GM23338 (cell line): ENCODE results near the gene DNASE1L1. TPM values are rescaled to one million over a fixed set of nuclear protein-coding genes. Genes with fewer than 3 reads are reported as not detected.

ENCODE experiments used
- ATAC-seq: fragments of 200-7000 bp; cut with Tn5 transposase; 3 replicates; pipeline ENCODE4 v1.9.1; 2020
- DNase-seq: peaks from one replicate; pipeline ENCODE4 v3.0.0-alpha.2; 2015; ENCODE audit warnings: low spot score
- H2AFZ ChIP-seq: fragments of 200-600 bp; sonication (generic); 2 replicates; pipeline ENCODE4 v1.8.0; 2016; ENCODE audit warnings: antibody characterized with exemption, mild to moderate bottlenecking, moderate library complexity
- H3F3A ChIP-seq: fragments of 200-600 bp; sonication (generic); replicated peaks from 2 replicates; pipeline ENCODE4 v1.8.0; 2017; ENCODE audit warnings: antibody characterized with exemption, mixed run types, low read depth
- H3K27ac ChIP-seq: fragments of 200-600 bp; sonication (generic); 2 replicates; pipeline ENCODE4 v1.6.1; 2016; ENCODE audit warnings: low read depth
- H3K27me3 ChIP-seq: fragments of 200-600 bp; sonication (generic); 2 replicates; pipeline ENCODE4 v1.8.0; 2016; ENCODE audit warnings: mild to moderate bottlenecking, mixed run types, moderate library complexity; ENCODE audit not compliant: insufficient read depth
- H3K36me3 ChIP-seq: fragments of 200-600 bp; sonication (generic); 2 replicates; pipeline ENCODE4 v1.8.0; 2016; ENCODE audit warnings: mild to moderate bottlenecking; ENCODE audit not compliant: insufficient read depth
- H3K4me1 ChIP-seq: fragments of 200-600 bp; sonication (generic); 2 replicates; pipeline ENCODE4 v1.8.0; 2016; ENCODE audit warnings: mild to moderate bottlenecking, moderate library complexity; ENCODE audit not compliant: insufficient read depth
- H3K4me2 ChIP-seq: fragments of 200-600 bp; sonication (generic); 2 replicates; pipeline ENCODE4 v1.7.1; 2017; ENCODE audit warnings: mixed run types
- H3K4me3 ChIP-seq: fragments of 200-600 bp; sonication (generic); 2 replicates; pipeline ENCODE4 v1.6.1; 2016; ENCODE audit warnings: mixed run types
- H3K79me2 ChIP-seq: fragments of 200-600 bp; sonication (generic); replicated peaks from 2 replicates; pipeline ENCODE4 v1.8.0; 2017; ENCODE audit warnings: mild to moderate bottlenecking; ENCODE audit not compliant: insufficient read depth
- H3K9me2 ChIP-seq: fragments of 200-600 bp; sonication (generic); 2 replicates; pipeline ENCODE4 v1.8.0; 2017; ENCODE audit not compliant: insufficient read depth
- H4K20me1 ChIP-seq: fragments of 200-600 bp; sonication (generic); replicated peaks from 2 replicates; pipeline ENCODE4 v1.8.0; 2017; ENCODE audit warnings: mild to moderate bottlenecking; ENCODE audit not compliant: insufficient read depth
- H3K27ac Mint-ChIP-seq: 2 replicates; pipeline ENCODE4 v1.8.0; 2020; ENCODE audit warnings: inconsistent platforms, mild to moderate bottlenecking, moderate library complexity, mixed read lengths
- H3K27me3 Mint-ChIP-seq: 3 replicates; pipeline ENCODE4 v1.8.0; 2022; ENCODE audit warnings: low read depth, mild to moderate bottlenecking, moderate library complexity, mixed read lengths, inconsistent platforms; ENCODE audit not compliant: insufficient read depth, poor library complexity
- H3K36me3 Mint-ChIP-seq: 3 replicates; pipeline ENCODE4 v1.8.0; 2021; ENCODE audit warnings: low read depth, mild to moderate bottlenecking, inconsistent platforms, moderate library complexity, mixed read lengths
- H3K4me1 Mint-ChIP-seq: 3 replicates; pipeline ENCODE4 v1.8.0; 2020; ENCODE audit warnings: mild to moderate bottlenecking, inconsistent platforms, mixed read lengths
- H3K4me3 Mint-ChIP-seq: 3 replicates; pipeline ENCODE4 v1.8.0; 2021; ENCODE audit warnings: moderate library complexity, mild to moderate bottlenecking, inconsistent platforms, mixed read lengths
- H3K9me3 Mint-ChIP-seq: 3 replicates; pipeline ENCODE4 v1.8.0; 2020; ENCODE audit warnings: moderate library complexity, mild to moderate bottlenecking, inconsistent platforms, mixed read lengths
- EZH2 ChIP-seq: fragments of 200-600 bp; sonication (generic); IDR thresholded peaks from one replicate; pipeline ENCODE4 v1.8.0; 2017; ENCODE audit warnings: antibody characterized with exemption, mild to moderate bottlenecking, low read depth; ENCODE audit not compliant: unreplicated experiment
- ZNF114 ChIP-seq: fragments of 250-450 bp; sonication (Bioruptor Pico); IDR thresholded peaks from 2 replicates; pipeline ENCODE4 v1.5.0; 2020; ENCODE audit warnings: mild to moderate bottlenecking, moderate library complexity
- polyA plus RNA-seq: library from polyadenylated mRNA; unstranded; fragments of >200 nt; fragmentation: Nextera tagmentation; extraction: Ambion mirVana; gene quantifications from 2 replicates; pipeline ENCODE4 v1.2.1, GENCODE V29; 2016
- total RNA-seq: library from RNA; depleted of rRNA; stranded (reverse); fragments of >200 nt; shearing (Covaris generic); gene quantifications from 2 replicates; pipeline ENCODE4 v1.2.3, GENCODE V29; 2014
- TF ChIP-seq, protein P1 (sequence below), 2 experiments: fragments of 200-600 bp in 1 of 2; sonication (generic) in 1 of 2; conservative IDR thresholded peaks; 2 replicates each; pipeline versions ENCODE4 v1.5.1 to v1.6.1; 2016 to 2017; ENCODE audit warnings: antibody characterized with exemption in 2 of 2, low read depth in 2 of 2, mild to moderate bottlenecking in 2 of 2, moderate library complexity in 1 of 2

DNASE1L1 gene
- total and polyA plus RNA-seq, 2 experiments from 2014 or later = 3.3 to 16.1 TPM

DNA sequence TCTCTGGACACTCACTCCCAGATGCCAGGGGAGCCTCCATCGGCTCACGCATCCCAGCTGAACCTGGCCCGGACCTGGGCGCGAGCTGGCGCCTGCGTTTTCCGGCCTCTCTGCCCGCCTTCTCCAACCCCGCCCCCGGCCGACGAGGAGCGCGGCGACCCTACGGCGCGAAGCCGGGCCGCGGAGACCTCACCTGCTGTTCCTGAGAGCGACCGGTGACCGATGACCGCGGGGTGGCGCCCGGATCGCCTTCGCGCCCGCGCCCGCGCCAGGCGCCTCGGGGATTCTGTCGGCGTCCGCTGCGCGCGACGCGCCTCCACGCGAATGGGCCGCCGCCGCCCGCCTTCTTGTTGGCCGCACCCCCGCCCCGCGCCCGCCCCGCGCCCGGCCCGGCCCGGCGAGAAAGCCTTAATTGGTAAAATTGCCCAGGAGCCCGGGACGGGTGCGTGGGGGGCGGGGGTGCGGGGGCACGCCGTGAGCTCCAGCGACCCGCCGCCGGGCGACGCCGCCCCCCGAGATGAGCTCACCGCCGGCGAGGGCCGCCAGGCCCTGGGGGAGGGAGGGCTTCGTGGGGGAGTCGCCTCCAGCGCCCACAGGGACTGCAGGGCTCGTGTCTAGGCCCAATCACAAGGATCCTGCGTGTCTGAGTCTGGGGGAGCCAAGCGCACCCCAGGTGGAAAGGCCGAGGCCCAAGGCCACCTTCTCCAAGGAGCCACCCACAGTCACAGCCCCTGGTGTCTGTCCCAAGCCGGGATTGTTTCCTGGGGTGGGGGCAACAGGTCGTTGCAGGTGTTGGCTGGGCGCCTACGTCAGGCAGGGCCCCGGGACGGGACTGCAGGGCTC lies 34.5 kb downstream of the DNASE1L1 start, which contains the start of gene FLNA:
TSS of gene FLNA (minus strand) at position 322 of the 843 bp plus-strand sequence. CDS start 3,389 bp downstream, outside the sequence.
- H3K9me3 Mint-ChIP-seq = peaks cover 5% of the 10 kb centered on the region; the same call in 2 of the 3 replicates
- Histone ChIP-seq H4K20me1 (no peaks in the 10 kb centered on the region), H3K36me3 (no peaks in the 10 kb centered on the region), H3K79me2 (peaks cover 17% of the 10 kb centered on the region), H2AFZ (no peak within 1 kb of the TSS), H3K4me3 (peak within 1 kb of the TSS; percentile 46), H3F3A (0 out of 2 replicates have a peak, but pooled peaks cover 3% of the 10 kb centered on the region), H3K27ac (no peak within 1 kb of the TSS), H3K9me2 (no peaks in the 10 kb centered on the region), H3K27me3 (no peaks in the 10 kb centered on the region), H3K4me2 (peak within 1 kb of the TSS; percentile 71), H3K4me1 (peaks cover 4% of the 10 kb centered on the region; the same call in 1 of the 2 replicates)
- no peak for ATAC-seq
- peaks cover 13% of the 10 kb centered on the region for H3K27me3 Mint-ChIP-seq
- H3K36me3 Mint-ChIP-seq = peaks cover 11% of the 10 kb centered on the region
- peaks cover 6% of the 10 kb centered on the region; the same call in 1 of the 3 replicates for H3K4me1 Mint-ChIP-seq
- no peak for TF ChIP-seq ZNF114 (CRISPR knock-in tag)
- TF ChIP-seq, protein P1, sequence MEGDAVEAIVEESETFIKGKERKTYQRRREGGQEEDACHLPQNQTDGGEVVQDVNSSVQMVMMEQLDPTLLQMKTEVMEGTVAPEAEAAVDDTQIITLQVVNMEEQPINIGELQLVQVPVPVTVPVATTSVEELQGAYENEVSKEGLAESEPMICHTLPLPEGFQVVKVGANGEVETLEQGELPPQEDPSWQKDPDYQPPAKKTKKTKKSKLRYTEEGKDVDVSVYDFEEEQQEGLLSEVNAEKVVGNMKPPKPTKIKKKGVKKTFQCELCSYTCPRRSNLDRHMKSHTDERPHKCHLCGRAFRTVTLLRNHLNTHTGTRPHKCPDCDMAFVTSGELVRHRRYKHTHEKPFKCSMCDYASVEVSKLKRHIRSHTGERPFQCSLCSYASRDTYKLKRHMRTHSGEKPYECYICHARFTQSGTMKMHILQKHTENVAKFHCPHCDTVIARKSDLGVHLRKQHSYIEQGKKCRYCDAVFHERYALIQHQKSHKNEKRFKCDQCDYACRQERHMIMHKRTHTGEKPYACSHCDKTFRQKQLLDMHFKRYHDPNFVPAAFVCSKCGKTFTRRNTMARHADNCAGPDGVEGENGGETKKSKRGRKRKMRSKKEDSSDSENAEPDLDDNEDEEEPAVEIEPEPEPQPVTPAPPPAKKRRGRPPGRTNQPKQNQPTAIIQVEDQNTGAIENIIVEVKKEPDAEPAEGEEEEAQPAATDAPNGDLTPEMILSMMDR (conservative IDR thresholded peaks at IDR 0.05; ENCODE audit: low read depth in 2 of 2) = peak in 1 of 2 experiments; percentile 44; a peak in 2 of 4 replicates
- peak; percentile 69 for DNase-seq
- peak within 1 kb of the TSS; percentile 58 for H3K4me3 Mint-ChIP-seq
- no peak within 1 kb of the TSS for H3K27ac Mint-ChIP-seq

DNA sequence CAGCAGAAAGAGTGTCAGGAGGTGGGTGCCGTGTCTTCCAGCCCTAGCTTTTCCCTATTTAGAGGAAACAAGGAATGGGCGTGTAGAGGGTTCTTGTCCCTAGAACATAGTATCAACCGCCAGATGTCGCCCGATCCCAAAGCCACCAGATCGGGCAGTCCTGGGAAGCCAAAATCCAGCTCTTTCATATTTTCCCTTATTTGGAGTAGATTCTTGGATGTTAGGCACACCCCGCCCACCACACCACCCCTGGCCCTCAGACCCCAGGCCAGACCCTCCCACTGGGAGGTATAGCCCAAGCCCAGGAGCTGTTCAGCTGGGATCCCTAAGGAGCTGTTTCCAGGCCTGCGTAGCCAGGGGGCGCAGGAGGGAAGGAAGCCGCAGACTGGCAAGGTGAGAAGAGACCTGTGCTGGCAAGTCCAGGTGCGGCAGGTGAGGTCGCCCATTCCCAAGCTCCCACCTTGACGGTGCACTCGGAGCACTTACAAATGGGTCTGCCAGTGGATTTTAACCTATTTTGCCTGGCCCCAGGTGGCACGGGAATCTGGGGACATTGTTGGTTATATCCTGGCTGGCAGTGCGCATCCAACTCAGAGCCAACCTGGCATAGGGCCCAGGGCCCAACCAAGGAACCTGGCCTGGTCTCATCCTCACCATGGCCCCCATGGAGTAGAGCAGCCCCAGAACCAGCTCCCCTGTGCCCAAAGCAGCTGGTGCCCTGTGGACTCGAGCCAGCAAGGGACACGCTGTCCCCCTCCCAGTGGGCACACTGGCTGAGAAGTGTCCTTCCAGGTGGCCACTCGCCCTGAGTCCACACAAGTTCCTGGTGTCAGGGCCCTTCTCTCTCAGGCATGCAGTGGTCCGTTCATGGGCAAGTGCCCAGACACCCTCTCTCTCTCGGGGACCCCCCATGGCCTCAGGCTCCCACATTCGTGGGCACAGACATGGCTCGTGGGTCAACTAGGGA lies 35.4 kb downstream of the DNASE1L1 start:
- Histone ChIP-seq H3K79me2 (peaks cover 21% of the 10 kb centered on the region), H3K4me2 (peak overlapping the region; percentile 71), H3K4me1 (peaks cover 4% of the 10 kb centered on the region; the same call in 1 of the 2 replicates), H3F3A (0 out of 2 replicates have a peak, but pooled peaks cover 3% of the 10 kb centered on the region), H3K27ac (no peak overlapping the region), H2AFZ (no peak overlapping the region), H3K9me2 (no peaks in the 10 kb centered on the region), H3K27me3 (no peaks in the 10 kb centered on the region), H3K4me3 (peak overlapping the region; percentile 46), H3K36me3 (no peaks in the 10 kb centered on the region), H4K20me1 (no peaks in the 10 kb centered on the region)
- TF ChIP-seq, protein P1 (conservative IDR thresholded peaks at IDR 0.05; ENCODE audit: low read depth in 2 of 2) = peak; percentile 69 to 78
- TF ChIP-seq EZH2 = no peak
- DNase-seq = peak; percentile 81
- peak; percentile 17 for ATAC-seq
- peaks cover 5% of the 10 kb centered on the region; the same call in 2 of the 3 replicates for H3K9me3 Mint-ChIP-seq
- H3K36me3 Mint-ChIP-seq = peaks cover 14% of the 10 kb centered on the region
- peaks cover 13% of the 10 kb centered on the region for H3K27me3 Mint-ChIP-seq
- peaks cover 6% of the 10 kb centered on the region; the same call in 1 of the 3 replicates for H3K4me1 Mint-ChIP-seq
- no peak overlapping the region for H3K27ac Mint-ChIP-seq
- H3K4me3 Mint-ChIP-seq = peak overlapping the region; percentile 58
